Measurements from ENCODE around the gene GABBR2. TPM values are rescaled to one million over a fixed set of nuclear protein-coding genes. Genes with fewer than 3 reads are reported as not detected.

The GABBR2 gene
- total RNA-seq, 1 experiment from 2014 or later, result 6.3 TPM

DNA sequence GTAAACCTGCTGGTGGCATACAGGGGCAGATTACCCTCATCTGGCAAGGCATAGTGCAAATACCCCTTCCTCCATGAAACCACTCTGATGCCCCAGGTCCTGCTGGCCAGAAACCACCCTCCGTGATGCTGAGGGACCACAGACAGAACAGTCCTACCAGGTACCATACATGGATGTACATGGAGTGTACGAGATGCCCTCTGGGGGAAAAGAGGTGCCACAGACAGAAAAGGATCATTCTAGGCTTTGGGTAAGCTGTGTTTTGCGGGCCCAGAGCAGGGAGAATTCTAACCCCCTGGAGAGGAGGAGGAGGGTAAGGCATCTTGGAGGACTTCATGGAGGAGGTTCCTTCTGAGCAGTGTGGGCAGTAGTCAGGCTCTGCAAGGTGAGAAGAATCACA is 68.3 kb downstream of the GABBR2 start:
- H3K4me1 ChIP-seq (ENCODE audit: control insufficient read depth, insufficient read depth, low read length), result no peaks in the 10 kb centered on the region
- no peaks in the 10 kb centered on the region for H3K36me3 ChIP-seq (ENCODE audit: control insufficient read depth, insufficient read depth, low read length)
- H3K4me3 ChIP-seq (ENCODE audit: low read depth in 2 of 2, low read length in 2 of 2), result no peak overlapping the region
- no peaks in the 10 kb centered on the region for H3K9me3 ChIP-seq (ENCODE audit: control insufficient read depth, insufficient read depth, low read depth, low read length)
- H3K27me3 ChIP-seq (ENCODE audit: control insufficient read depth, insufficient read depth, low read length), result no peaks in the 10 kb centered on the region
- POLR2A ChIA-PET, result no interaction called here
- intact Hi-C loops (cut with micrococcal nuclease; ENCODE audit: unreplicated experiment), result no loop called here
- 0 out of 2 replicates have a peak, but pooled peaks have one; percentile 17 for ATAC-seq
- in situ Hi-C loops (cut with HindIII; ENCODE audit: low pct_unique_long_range_greater_than_20kb, low sequenced_read_pairs), result no loop called here
- DNase-seq (ENCODE audit: low read depth, low spot score), result no peak
- H3K27ac ChIP-seq (ENCODE audit: low read length), result no peak overlapping the region
- CTCF ChIA-PET, result no interaction called here
- BruUV-seq (replicated peaks), result no TSS peak
- no peak for TF ChIP-seq POLR2AphosphoS5 (IDR thresholded peaks at IDR 0.05; ENCODE audit: low read depth, low read length)
- TF ChIP-seq, protein P1, sequence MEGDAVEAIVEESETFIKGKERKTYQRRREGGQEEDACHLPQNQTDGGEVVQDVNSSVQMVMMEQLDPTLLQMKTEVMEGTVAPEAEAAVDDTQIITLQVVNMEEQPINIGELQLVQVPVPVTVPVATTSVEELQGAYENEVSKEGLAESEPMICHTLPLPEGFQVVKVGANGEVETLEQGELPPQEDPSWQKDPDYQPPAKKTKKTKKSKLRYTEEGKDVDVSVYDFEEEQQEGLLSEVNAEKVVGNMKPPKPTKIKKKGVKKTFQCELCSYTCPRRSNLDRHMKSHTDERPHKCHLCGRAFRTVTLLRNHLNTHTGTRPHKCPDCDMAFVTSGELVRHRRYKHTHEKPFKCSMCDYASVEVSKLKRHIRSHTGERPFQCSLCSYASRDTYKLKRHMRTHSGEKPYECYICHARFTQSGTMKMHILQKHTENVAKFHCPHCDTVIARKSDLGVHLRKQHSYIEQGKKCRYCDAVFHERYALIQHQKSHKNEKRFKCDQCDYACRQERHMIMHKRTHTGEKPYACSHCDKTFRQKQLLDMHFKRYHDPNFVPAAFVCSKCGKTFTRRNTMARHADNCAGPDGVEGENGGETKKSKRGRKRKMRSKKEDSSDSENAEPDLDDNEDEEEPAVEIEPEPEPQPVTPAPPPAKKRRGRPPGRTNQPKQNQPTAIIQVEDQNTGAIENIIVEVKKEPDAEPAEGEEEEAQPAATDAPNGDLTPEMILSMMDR (IDR thresholded peaks at IDR 0.05), result no peak
- TF ChIP-seq, protein P2, sequence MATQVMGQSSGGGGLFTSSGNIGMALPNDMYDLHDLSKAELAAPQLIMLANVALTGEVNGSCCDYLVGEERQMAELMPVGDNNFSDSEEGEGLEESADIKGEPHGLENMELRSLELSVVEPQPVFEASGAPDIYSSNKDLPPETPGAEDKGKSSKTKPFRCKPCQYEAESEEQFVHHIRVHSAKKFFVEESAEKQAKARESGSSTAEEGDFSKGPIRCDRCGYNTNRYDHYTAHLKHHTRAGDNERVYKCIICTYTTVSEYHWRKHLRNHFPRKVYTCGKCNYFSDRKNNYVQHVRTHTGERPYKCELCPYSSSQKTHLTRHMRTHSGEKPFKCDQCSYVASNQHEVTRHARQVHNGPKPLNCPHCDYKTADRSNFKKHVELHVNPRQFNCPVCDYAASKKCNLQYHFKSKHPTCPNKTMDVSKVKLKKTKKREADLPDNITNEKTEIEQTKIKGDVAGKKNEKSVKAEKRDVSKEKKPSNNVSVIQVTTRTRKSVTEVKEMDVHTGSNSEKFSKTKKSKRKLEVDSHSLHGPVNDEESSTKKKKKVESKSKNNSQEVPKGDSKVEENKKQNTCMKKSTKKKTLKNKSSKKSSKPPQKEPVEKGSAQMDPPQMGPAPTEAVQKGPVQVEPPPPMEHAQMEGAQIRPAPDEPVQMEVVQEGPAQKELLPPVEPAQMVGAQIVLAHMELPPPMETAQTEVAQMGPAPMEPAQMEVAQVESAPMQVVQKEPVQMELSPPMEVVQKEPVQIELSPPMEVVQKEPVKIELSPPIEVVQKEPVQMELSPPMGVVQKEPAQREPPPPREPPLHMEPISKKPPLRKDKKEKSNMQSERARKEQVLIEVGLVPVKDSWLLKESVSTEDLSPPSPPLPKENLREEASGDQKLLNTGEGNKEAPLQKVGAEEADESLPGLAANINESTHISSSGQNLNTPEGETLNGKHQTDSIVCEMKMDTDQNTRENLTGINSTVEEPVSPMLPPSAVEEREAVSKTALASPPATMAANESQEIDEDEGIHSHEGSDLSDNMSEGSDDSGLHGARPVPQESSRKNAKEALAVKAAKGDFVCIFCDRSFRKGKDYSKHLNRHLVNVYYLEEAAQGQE (IDR thresholded peaks at IDR 0.05; ENCODE audit: insufficient read depth in 1 of 2, low read depth in 2 of 2, low read length in 1 of 2), result no peak

DNA sequence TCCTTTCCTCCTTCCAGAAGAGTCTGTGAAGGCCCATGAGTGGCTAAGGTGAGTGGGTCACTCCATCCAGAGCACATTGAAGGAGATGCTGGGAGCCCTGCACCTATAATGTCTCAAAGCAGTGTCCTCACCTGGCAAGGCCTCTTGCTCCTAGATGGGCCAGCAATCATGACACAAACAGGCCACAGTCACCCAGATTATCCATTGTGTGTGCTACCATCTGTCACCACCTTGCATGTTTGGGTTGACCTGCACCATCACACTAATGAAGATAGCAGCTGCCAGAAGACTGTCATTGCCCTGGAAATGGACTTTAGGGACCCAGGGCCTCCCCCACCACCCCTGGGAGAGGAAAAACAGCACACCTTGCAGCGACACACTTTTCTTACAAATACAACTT is 69.6 kb downstream of the GABBR2 start:
- ATAC-seq (no peak), DNase-seq (ENCODE audit: low read depth, low spot score) (no peak)
- Histone ChIP-seq H3K36me3 (ENCODE audit: control insufficient read depth, insufficient read depth, low read length) (no peaks in the 10 kb centered on the region), H3K27ac (ENCODE audit: low read length) (no peak overlapping the region), H3K4me1 (ENCODE audit: control insufficient read depth, insufficient read depth, low read length) (no peaks in the 10 kb centered on the region), H3K27me3 (ENCODE audit: control insufficient read depth, insufficient read depth, low read length) (no peaks in the 10 kb centered on the region), H3K9me3 (ENCODE audit: control insufficient read depth, insufficient read depth, low read depth, low read length) (no peaks in the 10 kb centered on the region), H3K4me3 (ENCODE audit: low read depth in 2 of 2, low read length in 2 of 2) (no peak overlapping the region)
- no TSS peak for BruUV-seq (replicated peaks)
- ChIA-PET CTCF (no interaction called here), POLR2A (no interaction called here)
- intact Hi-C loops (cut with micrococcal nuclease; ENCODE audit: unreplicated experiment), result no loop called here
- TF ChIP-seq SIN3A (IDR thresholded peaks at IDR 0.05; ENCODE audit: borderline replicate concordance, insufficient read depth, low read depth, low read length), result no peak
- TF ChIP-seq TCF7L2 (IDR thresholded peaks at IDR 0.05; ENCODE audit: low read depth, low read length), result no peak
- TF ChIP-seq, protein P2 (IDR thresholded peaks at IDR 0.05; ENCODE audit: insufficient read depth in 1 of 2, low read depth in 2 of 2, low read length in 1 of 2), result no peak
- no peak for TF ChIP-seq POLR2AphosphoS5 (IDR thresholded peaks at IDR 0.05; ENCODE audit: low read depth, low read length)
- TF ChIP-seq, protein P1 (IDR thresholded peaks at IDR 0.05), result no peak
- in situ Hi-C loops (cut with HindIII; ENCODE audit: low pct_unique_long_range_greater_than_20kb, low sequenced_read_pairs), result no loop called here
